ENCODE measurements around the gene SKA2. TPM values are rescaled to one million over a fixed set of nuclear protein-coding genes. Genes with fewer than 3 reads are reported as not detected.
A peak's percentile ranks its signal among the peaks of the same experiment; 100 is the strongest.

SKA2 gene
- total and polyA plus RNA-seq, 2 experiments from 2014 or later, result 50.5 to 140 TPM

MicroRNAs within 50 kb of the gene (microRNA counts, 767-probe panel; counts per million panel counts)
- 7,615 counts per million, percentile 44 among the panel's probes with 10 or more counts for microRNA hsa-miR-301a-3p
- not detected for microRNA hsa-miR-454-3p

Small RNA genes within 50 kb of the gene (microRNA-seq; reads per million reads assigned to microRNA genes)
- 58.2 reads per million, percentile 58 among the genes with 10 or more reads in this experiment for gene MIR301A
- 454 reads per million, percentile 84 among the genes with 10 or more reads in this experiment for gene MIR454

Small RNA genes within 50 kb of the gene (small RNA-seq; reads per million reads assigned to genes)
- gene MIR301A (ENCODE audit: low replicate concordance) (30.5 reads per million, percentile 98 among the genes with 10 or more reads in this experiment), gene MIR454 (ENCODE audit: low replicate concordance) (9.0 reads per million, percentile 96 among the genes with 10 or more reads in this experiment), gene RNU2-58P (ENCODE audit: low replicate concordance) (0.75 reads per million, percentile 51 among the genes with 10 or more reads in this experiment)

Other genes starting within 250 kb of the SKA2 start
- gene TRIM37, start 48.3 kb downstream of the SKA2 start, total RNA-seq (2014; rRNA removed; shearing (Covaris generic)), result 65.3 and 71.2 TPM in 2 replicates
- gene TRIM37, start 48.3 kb downstream of the SKA2 start, polyA plus RNA-seq (2016; fragmentation: Nextera tagmentation; extraction: Ambion mirVana), result 47.6 and 61.1 TPM in 2 replicates
- 40.0 and 42.7 TPM in 2 replicates for gene PRR11, start 560 bp upstream of the SKA2 start, total RNA-seq (2014; rRNA removed; shearing (Covaris generic))
- gene PRR11, start 560 bp upstream of the SKA2 start, polyA plus RNA-seq (2016; fragmentation: Nextera tagmentation; extraction: Ambion mirVana), result 50.0 and 55.9 TPM in 2 replicates
- 16.1 and 17.1 TPM in 2 replicates for gene SMG8, start 54.8 kb upstream of the SKA2 start, total RNA-seq (2014; rRNA removed; shearing (Covaris generic))
- 3.9 and 6.7 TPM in 2 replicates for gene SMG8, start 54.8 kb upstream of the SKA2 start, polyA plus RNA-seq (2016; fragmentation: Nextera tagmentation; extraction: Ambion mirVana)
- gene GDPD1, start 65.3 kb upstream of the SKA2 start, total RNA-seq (2014; rRNA removed; shearing (Covaris generic)), result 6.8 and 8.1 TPM in 2 replicates
- gene GDPD1, start 65.3 kb upstream of the SKA2 start, polyA plus RNA-seq (2016; fragmentation: Nextera tagmentation; extraction: Ambion mirVana), result 5.8 and 7.8 TPM in 2 replicates
- 4.1 and 4.6 TPM in 2 replicates for gene YPEL2, start 176.5 kb upstream of the SKA2 start, total RNA-seq (2014; rRNA removed; shearing (Covaris generic))
- gene YPEL2, start 176.5 kb upstream of the SKA2 start, polyA plus RNA-seq (2016; fragmentation: Nextera tagmentation; extraction: Ambion mirVana), result 2.1 and 5.2 TPM in 2 replicates

Measured in GM23338 (cell line).